Stimulated activated CD8-positive, alpha-beta memory T cell treated with anti-CD3 and anti-CD28 coated beads, Interleukin-15, amount 100 ng/mL, for 24 hours (primary cell): ENCODE results near the gene POR.

Source experiments
- DNase-seq: peaks from one replicate; pipeline ENCODE4 v3.0.0-alpha.2; 2020; ENCODE audit warnings: low read depth

POR gene

GRCh38 chr7:75916685-75917634 is 2.0 kb downstream of the POR start:
- no peak for DNase-seq

GRCh38 chr7:75920431-75921161 is 5.6 kb downstream of the POR start:
- no peak for DNase-seq

GRCh38 chr7:75921479-75921878 is 6.5 kb downstream of the POR start:
- DNase-seq, result no peak

GRCh38 chr7:75922966-75923603 is 8.1 kb downstream of the POR start:
- no peak for DNase-seq

- no peak for DNase-seq
Observed at GRCh38 chr7:75924256-75924655, 9.3 kb downstream of the POR start.

- no peak for DNase-seq
Observed at GRCh38 chr7:75924889-75925288, 9.9 kb downstream of the POR start.

GRCh38 chr7:75925717-75926435 is 10.9 kb downstream of the POR start:
- DNase-seq, result no peak

- DNase-seq, result no peak
Observed at GRCh38 chr7:75928568-75928914, 13.6 kb downstream of the POR start.

- no peak for DNase-seq
Observed at GRCh38 chr7:75931680-75932079, 16.7 kb downstream of the POR start.

GRCh38 chr7:75937958-75938786 is 23.2 kb downstream of the POR start:
- DNase-seq, result no peak

- DNase-seq, result no peak
Observed at GRCh38 chr7:75938921-75939320, 24.0 kb downstream of the POR start.

- DNase-seq, result no peak
Observed at GRCh38 chr7:75943864-75944263, 28.9 kb downstream of the POR start.

- DNase-seq, result no peak
Observed at GRCh38 chr7:75944507-75944906, 29.6 kb downstream of the POR start.

- no peak for DNase-seq
Observed at GRCh38 chr7:75945297-75946168, 30.6 kb downstream of the POR start.

- no peak for DNase-seq
Observed at GRCh38 chr7:75946207-75946855, 31.4 kb downstream of the POR start.

- no peak for DNase-seq
Observed at GRCh38 chr7:75948179-75948578, 33.2 kb downstream of the POR start.

GRCh38 chr7:75950111-75950681 is 35.2 kb downstream of the POR start:
- DNase-seq, result no peak

GRCh38 chr7:75951506-75951905 is 36.6 kb downstream of the POR start:
- no peak for DNase-seq

- no peak for DNase-seq
Observed at GRCh38 chr7:75953431-75953830, 38.5 kb downstream of the POR start.
